ENCODE data around the gene KRTAP5-4. TPM values are rescaled to one million over a fixed set of nuclear protein-coding genes. Genes with fewer than 3 reads are reported as not detected.

The KRTAP5-4 gene
- total and polyA plus RNA-seq, 2 donors (not counting 3 experiments of a cell fraction or from before 2014, with no cell fraction given) = not detected

- no peaks in the 10 kb centered on the region for H4K20me1 ChIP-seq (replicated peaks; ENCODE audit: control insufficient read depth, extremely low read depth, insufficient read depth, low read length)
- H3K9ac ChIP-seq (replicated peaks; ENCODE audit: extremely low read depth, insufficient read depth, low read length) = no peak overlapping the region
- ChIA-PET POLR2A (no interaction called here), CTCF (interaction anchor here (1.2 to 2.3 kb wide), 2 partner anchors 19 to 22 kb away, joined by 5 to 8 read pairs; no protein-coding TSS in a partner anchor)
- H3K36me3 ChIP-seq (ENCODE audit: control insufficient read depth in 2 of 2, extremely low read depth in 1 of 2, insufficient read depth in 2 of 2, low read length in 2 of 2) = no peaks in the 10 kb centered on the region
- no peak overlapping the region for H3K4me2 ChIP-seq (ENCODE audit: insufficient read depth, low read length)
- H3K4me1 ChIP-seq (ENCODE audit: control insufficient read depth, extremely low read depth, insufficient read depth, low read length) = no peaks in the 10 kb centered on the region
- H3K27ac ChIP-seq (ENCODE audit: insufficient read depth, low read depth, low read length) = no peak overlapping the region
- H3K27me3 ChIP-seq (ENCODE audit: control insufficient read depth in 2 of 2, insufficient read depth in 2 of 2, low read length in 2 of 2) = peaks cover 19 to 20% of the 10 kb centered on the region in 2 experiments
- no peak for FAIRE-seq
- BruUV-seq (replicated peaks) = no TSS peak
- TF ChIP-seq POLR2A (IDR thresholded peaks at IDR 0.05; ENCODE audit: low read depth, low read length) (no peak), POLR2AphosphoS5 (IDR thresholded peaks at IDR 0.05; ENCODE audit: insufficient read depth, low read depth, low read length) (no peak), FOS (IDR thresholded peaks at IDR 0.05; ENCODE audit: borderline replicate concordance, insufficient read depth, low read length) (no peak), MAX (IDR thresholded peaks at IDR 0.05; ENCODE audit: insufficient read depth, insufficient read length) (no peak), EZH2 (IDR thresholded peaks at IDR 0.05; ENCODE audit: borderline replicate concordance, low read depth, low read length, severe bottlenecking) (no peak), MYC (IDR thresholded peaks at IDR 0.05; ENCODE audit: low read depth, low read length) (no peak), GATA2 (IDR thresholded peaks at IDR 0.05; ENCODE audit: insufficient read depth, insufficient read length, low read depth, low read length) (no peak), JUN (IDR thresholded peaks at IDR 0.05; ENCODE audit: borderline replicate concordance, insufficient read depth, insufficient read length, low read depth) (no peak)
- TF ChIP-seq, protein P1, sequence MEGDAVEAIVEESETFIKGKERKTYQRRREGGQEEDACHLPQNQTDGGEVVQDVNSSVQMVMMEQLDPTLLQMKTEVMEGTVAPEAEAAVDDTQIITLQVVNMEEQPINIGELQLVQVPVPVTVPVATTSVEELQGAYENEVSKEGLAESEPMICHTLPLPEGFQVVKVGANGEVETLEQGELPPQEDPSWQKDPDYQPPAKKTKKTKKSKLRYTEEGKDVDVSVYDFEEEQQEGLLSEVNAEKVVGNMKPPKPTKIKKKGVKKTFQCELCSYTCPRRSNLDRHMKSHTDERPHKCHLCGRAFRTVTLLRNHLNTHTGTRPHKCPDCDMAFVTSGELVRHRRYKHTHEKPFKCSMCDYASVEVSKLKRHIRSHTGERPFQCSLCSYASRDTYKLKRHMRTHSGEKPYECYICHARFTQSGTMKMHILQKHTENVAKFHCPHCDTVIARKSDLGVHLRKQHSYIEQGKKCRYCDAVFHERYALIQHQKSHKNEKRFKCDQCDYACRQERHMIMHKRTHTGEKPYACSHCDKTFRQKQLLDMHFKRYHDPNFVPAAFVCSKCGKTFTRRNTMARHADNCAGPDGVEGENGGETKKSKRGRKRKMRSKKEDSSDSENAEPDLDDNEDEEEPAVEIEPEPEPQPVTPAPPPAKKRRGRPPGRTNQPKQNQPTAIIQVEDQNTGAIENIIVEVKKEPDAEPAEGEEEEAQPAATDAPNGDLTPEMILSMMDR (IDR thresholded peaks at IDR 0.05; ENCODE audit: extremely low read depth in 1 of 2, insufficient read depth in 1 of 2, low read depth in 1 of 2, low read length in 2 of 2) = no peak
- no peaks in the 10 kb centered on the region for H3K79me2 ChIP-seq (ENCODE audit: control insufficient read depth, insufficient read depth, low read length)
- no peaks in the 10 kb centered on the region for H3K9me3 ChIP-seq (replicated peaks; ENCODE audit: control insufficient read depth, insufficient read depth, low read length)
- no peaks in the 10 kb centered on the region for H3K9me1 ChIP-seq (replicated peaks; ENCODE audit: control insufficient read depth, extremely low read depth, insufficient read depth, low read length)
- intact Hi-C loops (cut with micrococcal nuclease) = no loop called here
- H3K4me3 ChIP-seq (replicated peaks in 1 of 3; ENCODE audit: insufficient read depth in 1 of 3, low read depth in 1 of 3, low read length in 3 of 3) = no peak overlapping the region
- dilution Hi-C loops (cut with MboI; ENCODE audit: extremely low pct_ligation_motif_present, low sequenced_read_pairs) = no loop called here
- no peak for DNase-seq (ENCODE audit: low read depth, low spot score)
- no peak overlapping the region for H2AFZ ChIP-seq (ENCODE audit: low read depth, low read length)
These were observed 49.7 kb upstream of the KRTAP5-4 start for GRCh38 chr11:1671658-1672057.

Data from endothelial cell of umbilical vein (primary cell).